Esophagus squamous epithelium (tissue), 4 donors: ENCODE results near the gene WWOX.

ENCODE experiments used
- CTCF ChIP-seq, 6 experiments: fragments of 450-650 bp in 4 of 6; fragments of 200-600 bp in 2 of 6; sonication (generic) in 2 of 6; IDR thresholded peaks; one replicate each; pipeline ENCODE4 v1.5.1; 2016 to 2019; ENCODE audit warnings: antibody characterized with exemption in 6 of 6, mild to moderate bottlenecking in 4 of 6, moderate library complexity in 4 of 6
- POLR2A ChIP-seq, 4 donors: fragments of 450-650 bp; IDR thresholded peaks; one replicate each; pipeline ENCODE4 v1.6.1; 2017; ENCODE audit warnings: antibody characterized with exemption in 4 of 4, mild to moderate bottlenecking in 4 of 4, moderate library complexity in 3 of 4

- no peak for TF ChIP-seq CTCF (IDR thresholded peaks at IDR 0.05)
- no peak for TF ChIP-seq POLR2A (IDR thresholded peaks at IDR 0.05)
Measured at GRCh38 chr16:79229361-79229760, 1129.9 kb downstream of the WWOX start.
